Kidney epithelial cell (primary cell): Measurements from ENCODE around the gene SUGCT. TPM values are rescaled to one million over a fixed set of nuclear protein-coding genes. Genes with fewer than 3 reads are reported as not detected.

Source experiments
- DNase-seq: peaks from one replicate; pipeline ENCODE4 v3.0.0-alpha.2; 2010; ENCODE audit warnings: low read depth
- H3K27me3 ChIP-seq: 2 replicates; pipeline ENCODE4 v1.6.0; 2011; ENCODE audit warnings: low read length; ENCODE audit not compliant: control insufficient read depth, insufficient read depth
- H3K36me3 ChIP-seq: 2 replicates; pipeline ENCODE4 v1.5.1; 2011; ENCODE audit warnings: low read length; ENCODE audit not compliant: control insufficient read depth, insufficient read depth
- H3K4me3 ChIP-seq: 2 replicates; pipeline ENCODE4 v1.5.1; 2011; ENCODE audit warnings: low read depth, mild to moderate bottlenecking, control low read depth, low read length
- CTCF ChIP-seq: IDR thresholded peaks from 2 replicates; pipeline ENCODE4 v1.5.1; 2011; ENCODE audit warnings: mild to moderate bottlenecking, moderate library complexity, low read length, control low read depth, inconsistent platforms; ENCODE audit not compliant: insufficient read depth, poor library complexity, severe bottlenecking
- total RNA-seq: library from RNA; depleted of rRNA; stranded (reverse); fragments of >200 nt; gene quantifications from 2 replicates; pipeline ENCODE4 v1.2.3, GENCODE V29; 2015

SUGCT gene
- total RNA-seq, 1 donor from 2014 or later = 4.0 TPM

DNA sequence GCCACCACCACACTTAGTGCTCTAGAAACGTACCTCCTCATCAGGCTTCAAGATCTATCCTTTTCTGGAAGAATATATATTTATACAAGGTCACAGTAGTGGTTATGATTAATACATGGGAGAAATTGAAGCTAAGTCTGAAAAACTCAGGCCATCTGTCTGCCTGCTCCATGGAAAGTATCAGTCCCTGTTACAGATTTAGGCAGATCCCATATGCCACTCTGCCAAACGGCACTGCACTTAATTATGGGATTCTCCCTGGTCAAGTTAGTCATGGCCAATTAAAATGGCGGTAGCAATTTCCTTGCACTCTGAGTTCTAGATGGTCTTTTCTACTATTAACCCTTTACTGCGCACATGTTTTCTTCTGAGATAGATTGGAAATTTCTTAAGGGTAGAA, 740.0 kb downstream of the SUGCT start:
- DNase-seq = no peak
- no peak overlapping the region for H3K4me3 ChIP-seq
- H3K36me3 ChIP-seq = no peaks in the 10 kb centered on the region
- TF ChIP-seq CTCF = no peak
- H3K27me3 ChIP-seq = no peaks in the 10 kb centered on the region

DNA sequence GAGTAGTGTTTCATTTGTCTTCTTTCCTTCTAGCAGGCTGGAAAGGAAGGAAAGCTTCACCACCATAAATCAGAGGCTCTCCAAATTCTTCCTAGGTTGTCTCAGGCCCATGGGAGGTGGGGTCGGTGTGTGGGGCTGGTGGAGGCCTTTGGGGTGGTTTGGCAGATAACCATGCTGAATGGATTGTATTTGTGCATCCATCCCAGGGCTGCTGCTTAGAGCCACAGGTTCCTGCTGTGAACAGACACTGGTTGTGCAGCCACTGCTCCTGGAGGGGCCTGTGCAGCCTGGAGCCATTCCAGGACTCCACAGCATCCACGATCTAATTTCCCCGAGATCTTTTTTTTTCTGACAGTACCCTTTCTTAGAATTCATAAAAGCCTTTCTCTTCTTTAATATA, 741.8 kb downstream of the SUGCT start:
- no peak for DNase-seq
- H3K36me3 ChIP-seq = no peaks in the 10 kb centered on the region
- no peak overlapping the region for H3K4me3 ChIP-seq
- H3K27me3 ChIP-seq = no peaks in the 10 kb centered on the region
- TF ChIP-seq CTCF = no peak

DNA sequence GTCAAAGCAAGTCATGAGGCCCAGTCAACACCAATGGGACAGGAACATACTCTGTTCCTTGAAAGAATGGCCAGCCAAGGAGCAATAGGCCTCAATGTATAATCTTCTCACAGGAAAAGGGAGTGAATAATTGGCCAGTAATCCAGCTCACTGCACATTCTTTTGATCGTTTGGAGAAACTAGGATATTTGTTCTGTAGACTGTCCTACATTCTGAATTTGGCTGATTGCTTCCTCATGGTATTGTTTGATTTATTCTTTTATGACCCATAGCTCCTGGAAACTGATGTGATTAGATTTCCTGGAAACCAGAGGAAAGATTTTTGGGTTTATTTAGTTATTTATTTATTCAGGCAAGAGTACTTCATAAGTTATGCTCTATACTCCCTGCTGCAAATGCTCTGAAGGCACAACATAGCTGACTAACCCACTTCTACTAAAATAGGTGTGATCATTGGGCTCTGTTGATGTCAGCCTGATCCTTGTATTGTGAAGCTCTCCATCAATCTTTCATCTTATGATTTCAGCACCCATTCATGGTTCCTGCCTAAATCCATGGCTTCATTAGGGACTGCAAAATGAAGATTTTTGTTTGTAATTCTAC, 745.2 kb downstream of the SUGCT start:
- Histone ChIP-seq H3K27me3 (no peaks in the 10 kb centered on the region), H3K36me3 (no peaks in the 10 kb centered on the region), H3K4me3 (no peak overlapping the region)
- no peak for TF ChIP-seq CTCF
- no peak for DNase-seq

GRCh38 chr7:40880581-40880980, 745.8 kb downstream of the SUGCT start:
- Histone ChIP-seq H3K4me3 (no peak overlapping the region), H3K36me3 (no peaks in the 10 kb centered on the region), H3K27me3 (no peaks in the 10 kb centered on the region)
- DNase-seq = no peak
- TF ChIP-seq CTCF = no peak

DNA sequence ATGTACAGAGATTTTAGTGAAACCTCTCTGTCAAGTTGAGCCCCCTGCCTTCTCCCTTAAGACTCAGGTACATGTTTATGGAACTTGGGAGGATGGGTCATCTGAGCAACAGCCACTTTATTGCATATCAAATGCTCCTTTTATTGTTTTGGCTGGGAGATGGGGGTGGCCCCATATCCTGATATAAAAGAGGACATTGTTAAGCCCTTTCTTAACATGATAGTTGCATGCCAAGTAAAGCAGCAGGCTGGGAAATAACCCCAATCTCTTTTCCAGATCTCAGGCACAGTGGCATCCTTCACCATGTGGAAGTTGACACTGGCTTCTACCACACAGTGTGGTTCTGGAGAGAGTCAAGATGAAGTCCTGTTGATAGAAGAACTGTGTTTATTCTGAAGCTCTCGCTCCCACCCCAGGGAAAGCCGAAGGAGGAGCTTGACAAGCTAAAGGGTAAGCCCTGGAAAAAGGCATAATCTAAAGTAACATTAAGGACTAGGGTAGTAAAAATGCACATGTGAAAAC, 746.7 kb downstream of the SUGCT start:
- Histone ChIP-seq H3K4me3 (no peak overlapping the region), H3K36me3 (no peaks in the 10 kb centered on the region), H3K27me3 (no peaks in the 10 kb centered on the region)
- DNase-seq = no peak
- TF ChIP-seq CTCF = no peak

DNA sequence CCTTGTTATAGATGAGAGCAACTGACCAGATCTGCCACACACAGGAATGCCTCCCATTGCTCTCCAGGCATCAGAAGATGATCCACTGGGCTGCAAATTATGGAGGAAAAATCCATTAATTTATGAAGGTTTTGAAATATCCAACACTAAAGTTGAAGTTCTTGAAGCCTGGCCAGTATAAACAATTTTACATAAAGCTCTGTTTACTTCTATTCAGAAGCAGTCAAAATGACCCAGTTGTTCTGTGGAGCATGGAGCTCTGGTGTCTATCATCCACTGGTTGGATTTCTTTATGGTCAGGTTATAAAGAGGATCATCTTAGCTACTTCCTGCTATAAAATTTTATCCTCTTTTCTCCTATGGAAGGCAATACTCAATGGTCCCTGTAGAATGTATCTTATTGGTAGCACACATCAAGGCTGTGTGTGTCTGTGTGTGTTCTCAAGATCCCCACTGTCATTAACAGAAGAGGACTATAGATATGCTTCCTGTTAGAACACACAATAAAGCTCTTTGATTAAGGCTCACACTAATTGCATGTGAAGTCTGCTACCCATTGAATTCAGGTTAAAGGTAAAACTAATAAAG, 747.4 kb downstream of the SUGCT start:
- no peak for DNase-seq
- no peak for TF ChIP-seq CTCF
- Histone ChIP-seq H3K4me3 (no peak overlapping the region), H3K36me3 (no peaks in the 10 kb centered on the region), H3K27me3 (no peaks in the 10 kb centered on the region)
